Astrocyte of the cerebellum (primary cell): Measurements from ENCODE around the gene TMEM150B.
"Not testable (repeated sequence)": the region's sequence is repeated elsewhere in the genome, so short reads cannot be mapped to it uniquely, and the experiment has no call there.

Source experiments
- DNase-seq: peaks from one replicate; pipeline ENCODE4 v3.0.0-alpha.2; 2011; ENCODE audit warnings: low read depth
- H3K4me3 ChIP-seq: 2 replicates; pipeline ENCODE4 v1.5.1; 2011; ENCODE audit warnings: mild to moderate bottlenecking, low read depth, low read length, moderate library complexity
- in situ Hi-C: cut with HindIII; loops from 2 replicates; pipeline ENCODE4 v1.10.0; 2017; ENCODE audit warnings: low sequenced_read_pairs
- TF ChIP-seq, protein P1 (sequence below): IDR thresholded peaks from 2 replicates; pipeline ENCODE4 v1.5.1; 2012; ENCODE audit warnings: low read length, low read depth, moderate library complexity, mild to moderate bottlenecking; ENCODE audit errors: missing control alignments

Gene TMEM150B

DNA sequence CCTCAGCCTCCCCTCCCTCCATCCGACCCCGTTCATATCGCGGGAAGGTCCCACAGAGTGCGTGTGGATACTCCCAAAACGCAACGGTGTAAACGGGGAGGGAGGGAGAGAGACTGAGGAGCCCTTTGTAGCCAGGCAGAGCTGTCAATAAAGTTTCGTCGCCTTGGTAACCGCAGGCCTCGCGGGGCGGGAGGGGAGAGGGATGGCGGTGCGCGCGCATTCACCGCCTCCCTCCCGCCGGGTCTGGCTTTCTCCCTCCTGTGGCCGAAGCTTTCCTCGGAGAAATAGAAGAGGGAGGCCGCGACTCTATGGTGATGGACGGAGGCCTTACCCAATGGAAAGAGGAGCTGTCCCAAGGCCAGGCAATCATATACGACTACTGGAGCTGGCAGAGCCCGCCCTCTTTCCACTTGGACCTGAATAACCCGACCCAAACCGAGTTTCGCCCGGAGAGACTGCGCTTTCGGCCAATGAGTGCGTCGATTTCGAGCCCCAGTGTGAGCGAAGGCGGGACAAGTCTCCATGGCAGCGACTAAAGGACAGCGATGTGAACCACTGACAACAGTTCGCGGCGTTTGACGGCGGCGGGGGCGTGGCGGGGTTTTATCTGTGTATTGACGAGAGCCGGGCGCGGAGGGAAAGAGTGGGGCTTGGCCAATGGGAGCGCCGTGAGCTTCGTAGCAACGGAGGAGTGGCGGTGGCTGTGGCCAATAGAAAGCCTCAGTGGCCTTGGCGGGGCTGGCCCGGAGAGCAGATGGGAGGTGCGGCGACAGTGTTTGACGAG lies 14.2 kb upstream of the TMEM150B start, which contains the start of gene KMT5C:
TSS of gene KMT5C (plus strand) at position 772 of the 784 bp plus-strand sequence. CDS start 2,061 bp downstream, outside the sequence.
- H3K4me3 ChIP-seq = peak within 1 kb of the TSS; percentile 73
- TF ChIP-seq, protein P1, sequence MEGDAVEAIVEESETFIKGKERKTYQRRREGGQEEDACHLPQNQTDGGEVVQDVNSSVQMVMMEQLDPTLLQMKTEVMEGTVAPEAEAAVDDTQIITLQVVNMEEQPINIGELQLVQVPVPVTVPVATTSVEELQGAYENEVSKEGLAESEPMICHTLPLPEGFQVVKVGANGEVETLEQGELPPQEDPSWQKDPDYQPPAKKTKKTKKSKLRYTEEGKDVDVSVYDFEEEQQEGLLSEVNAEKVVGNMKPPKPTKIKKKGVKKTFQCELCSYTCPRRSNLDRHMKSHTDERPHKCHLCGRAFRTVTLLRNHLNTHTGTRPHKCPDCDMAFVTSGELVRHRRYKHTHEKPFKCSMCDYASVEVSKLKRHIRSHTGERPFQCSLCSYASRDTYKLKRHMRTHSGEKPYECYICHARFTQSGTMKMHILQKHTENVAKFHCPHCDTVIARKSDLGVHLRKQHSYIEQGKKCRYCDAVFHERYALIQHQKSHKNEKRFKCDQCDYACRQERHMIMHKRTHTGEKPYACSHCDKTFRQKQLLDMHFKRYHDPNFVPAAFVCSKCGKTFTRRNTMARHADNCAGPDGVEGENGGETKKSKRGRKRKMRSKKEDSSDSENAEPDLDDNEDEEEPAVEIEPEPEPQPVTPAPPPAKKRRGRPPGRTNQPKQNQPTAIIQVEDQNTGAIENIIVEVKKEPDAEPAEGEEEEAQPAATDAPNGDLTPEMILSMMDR = peak; percentile 38
- peak; percentile 100 for DNase-seq
- in situ Hi-C loops = no loop called here

DNA sequence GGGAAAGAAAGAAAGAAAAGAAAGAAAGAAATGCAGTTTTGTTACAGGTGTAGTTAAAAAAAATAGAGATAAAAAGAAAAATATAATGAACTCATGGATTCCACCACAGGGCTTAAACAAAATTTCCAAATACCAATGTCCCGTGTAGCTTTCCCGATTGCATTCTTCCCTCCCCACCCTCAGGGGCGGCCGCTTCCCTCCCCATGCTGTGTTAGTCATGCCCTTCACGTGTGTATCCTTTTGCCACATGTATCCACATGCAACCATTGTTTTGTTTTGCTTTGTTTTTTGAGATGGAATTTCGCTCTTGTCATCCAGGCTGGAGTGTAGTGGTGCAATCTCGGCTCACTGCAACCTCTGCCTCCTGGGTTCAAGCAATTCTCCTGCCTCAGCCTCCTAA lies 11.0 kb upstream of the TMEM150B start:
- TF ChIP-seq, protein P1 = no peak
- in situ Hi-C loops = no loop called here
- DNase-seq = no peak
- no peak overlapping the region for H3K4me3 ChIP-seq

DNA sequence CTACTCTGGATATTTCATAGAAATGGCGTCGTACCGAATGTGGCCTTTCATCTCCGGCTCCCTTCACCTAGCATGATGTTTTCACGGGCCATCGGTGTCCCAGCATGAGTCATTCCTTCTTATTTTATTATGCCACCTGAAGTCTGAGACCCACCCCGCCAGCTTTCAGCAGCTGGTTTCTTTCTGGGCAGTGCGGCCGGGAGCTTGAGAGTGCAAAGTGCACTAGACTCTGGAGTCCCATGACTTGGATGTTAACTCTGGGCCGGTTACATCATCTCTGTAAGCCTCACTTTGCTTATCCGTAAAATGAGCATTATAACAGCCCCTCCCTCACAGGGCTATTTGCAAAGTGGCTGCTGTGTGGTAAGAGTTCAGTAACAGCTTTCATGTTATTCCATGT lies 8.7 kb upstream of the TMEM150B start:
- in situ Hi-C loops = no loop called here
- H3K4me3 ChIP-seq = no peak overlapping the region
- DNase-seq = no peak
- TF ChIP-seq, protein P1 = no peak

DNA sequence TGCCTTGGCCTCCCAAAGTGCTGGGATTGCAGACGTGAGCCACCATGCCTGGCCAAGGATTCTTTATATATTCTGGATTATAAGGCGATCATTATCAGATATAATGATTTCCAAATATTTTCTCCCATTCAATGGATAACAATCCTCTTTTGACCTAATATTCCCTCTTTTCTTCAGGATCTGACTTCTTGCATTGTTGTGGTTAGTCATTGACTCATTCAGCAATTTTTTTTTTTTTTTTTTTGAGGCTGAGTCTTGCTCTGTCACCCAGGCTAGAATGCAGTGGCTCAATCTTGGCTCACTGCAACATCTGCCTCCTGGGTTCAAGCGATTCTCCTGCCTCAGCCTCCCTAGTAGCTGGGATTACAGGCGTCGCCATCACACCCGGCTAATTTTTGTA lies 4.7 kb upstream of the TMEM150B start:
- in situ Hi-C loops, DNase-seq, H3K4me3 ChIP-seq: not testable (repeated sequence)

DNA sequence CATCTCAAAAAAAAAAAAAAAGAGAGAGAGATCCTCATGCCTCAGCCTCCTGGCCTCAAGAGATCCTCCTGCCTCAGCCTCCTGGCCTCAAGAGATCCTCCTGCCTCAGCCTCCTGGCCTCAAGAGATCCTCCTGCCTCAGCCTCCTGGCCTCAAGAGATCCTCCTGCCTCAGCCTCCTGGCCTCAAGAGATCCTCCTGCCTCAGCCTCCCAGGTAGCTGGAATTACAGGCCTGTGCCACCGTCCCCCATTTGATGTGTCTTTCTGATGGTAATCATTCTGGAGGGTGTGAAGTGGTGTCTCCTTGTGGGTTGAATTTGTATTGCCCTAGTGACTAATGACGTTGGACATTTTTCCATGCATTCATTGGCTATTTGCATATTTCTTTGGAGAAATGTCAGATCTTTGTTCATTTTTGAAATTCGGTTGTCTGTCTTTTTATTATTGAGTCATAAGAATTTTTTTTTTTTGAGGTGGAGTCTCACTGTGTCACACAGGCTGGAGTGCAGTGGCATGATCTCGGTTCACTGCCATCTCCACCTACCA lies 3.7 kb upstream of the TMEM150B start:
- DNase-seq, H3K4me3 ChIP-seq, in situ Hi-C loops: not testable (repeated sequence)

DNA sequence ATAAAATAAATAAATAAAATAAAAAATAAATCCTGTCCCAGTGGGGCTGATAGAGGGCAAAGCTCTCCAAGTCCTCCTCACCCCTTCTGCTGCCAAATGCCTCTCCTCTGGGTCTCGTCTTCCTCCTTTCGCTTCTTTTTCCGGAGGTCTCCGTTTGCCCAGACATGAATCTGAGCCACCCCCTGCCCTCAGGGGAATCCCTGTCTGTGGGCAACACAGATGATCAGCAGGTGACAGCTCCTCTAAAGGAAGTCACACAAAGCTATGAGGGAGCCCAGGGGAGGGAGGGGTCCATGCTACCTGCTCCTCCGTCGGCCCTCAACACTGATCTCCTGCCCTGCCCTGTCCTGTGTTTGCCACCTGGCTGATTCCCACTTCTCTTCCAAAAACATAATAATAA lies 479 bp downstream of the TMEM150B start:
- TF ChIP-seq, protein P1 = no peak
- H3K4me3 ChIP-seq = no peak overlapping the region
- in situ Hi-C loops = no loop called here
- DNase-seq = no peak

DNA sequence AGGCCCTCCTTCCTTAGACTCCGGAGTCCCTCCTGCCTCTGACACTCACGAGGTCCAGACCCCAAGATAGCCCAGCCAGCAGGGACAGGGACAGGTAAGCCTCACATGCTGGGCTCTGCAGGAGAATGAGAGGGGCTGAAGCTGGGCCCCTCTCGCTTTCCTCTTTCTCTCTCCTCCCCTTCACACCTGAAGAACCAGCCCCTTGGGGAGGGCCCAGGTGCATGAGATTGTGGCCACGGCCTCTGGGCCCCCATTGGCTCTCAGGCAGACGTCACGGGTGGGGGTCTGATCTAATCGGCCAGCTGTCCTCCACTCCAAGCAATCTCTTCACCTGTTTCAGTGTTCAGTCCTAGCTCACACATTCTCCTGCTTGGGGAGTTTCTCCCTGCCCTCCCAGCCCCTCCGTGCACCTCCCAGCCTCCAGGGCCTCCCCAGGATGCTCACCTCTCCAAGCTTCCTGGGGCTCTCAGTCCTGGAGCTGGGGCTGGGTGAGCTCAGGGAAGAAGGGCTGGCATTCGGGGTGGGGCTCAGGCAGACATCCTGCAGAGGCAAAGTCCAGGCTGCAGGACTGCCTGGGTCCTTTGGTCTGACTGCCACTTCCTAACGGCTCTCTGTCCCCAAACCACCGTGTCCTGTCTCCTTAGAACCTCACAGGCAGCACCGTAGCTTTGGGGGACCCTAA lies 2.8 kb downstream of the TMEM150B start:
- TF ChIP-seq, protein P1 = no peak
- DNase-seq = no peak
- in situ Hi-C loops = no loop called here
- no peak overlapping the region for H3K4me3 ChIP-seq
